Aorta (tissue), 5 donors: ENCODE measurements around the gene TMEM245. TPM values are rescaled to one million over a fixed set of nuclear protein-coding genes. Genes with fewer than 3 reads are reported as not detected.

Source experiments
- ATAC-seq: fragments of 200-7000 bp; cut with Tn5 transposase; one replicate; pipeline ENCODE4 v1.9.1; 2022; ENCODE audit warnings: moderate library complexity; ENCODE audit not compliant: low FRiP score
- DNase-seq, 2 donors: peaks; one replicate each; pipeline ENCODE4 v3.0.0-alpha.2; 2020
- H3K27ac ChIP-seq, 2 donors: one replicate each; pipeline ENCODE4 v1.5.1; 2013; ENCODE audit warnings: low read length in 2 of 2, mild to moderate bottlenecking in 2 of 2, moderate library complexity in 2 of 2, control low read depth in 1 of 2, inconsistent platforms in 1 of 2, low read depth in 1 of 2
- H3K27me3 ChIP-seq, 2 donors: one replicate each; pipeline ENCODE4 v1.6.1; 2013; ENCODE audit warnings: control low read depth in 1 of 2, low read length in 1 of 2, mild to moderate bottlenecking in 1 of 2, moderate library complexity in 1 of 2; ENCODE audit not compliant: insufficient read depth in 2 of 2, control insufficient read depth in 1 of 2
- H3K36me3 ChIP-seq, 2 donors: one replicate each; pipeline ENCODE4 v1.6.1; 2013; ENCODE audit warnings: control low read depth in 1 of 2, low read length in 1 of 2, mild to moderate bottlenecking in 1 of 2; ENCODE audit not compliant: insufficient read depth in 2 of 2, control insufficient read depth in 1 of 2
- H3K4me1 ChIP-seq, 2 donors: one replicate each; pipeline ENCODE4 v1.6.1; 2013; ENCODE audit warnings: low read length in 2 of 2, control low read depth in 1 of 2, mild to moderate bottlenecking in 1 of 2, moderate library complexity in 1 of 2; ENCODE audit not compliant: insufficient read depth in 2 of 2, control insufficient read depth in 1 of 2
- H3K4me3 ChIP-seq, 2 donors: one replicate each; pipeline ENCODE4 v1.5.1; 2013; ENCODE audit warnings: low read length in 2 of 2, control low read depth in 1 of 2, mild to moderate bottlenecking in 1 of 2
- H3K9me3 ChIP-seq: one replicate; pipeline ENCODE4 v1.6.1; 2013; ENCODE audit warnings: mild to moderate bottlenecking, low read length; ENCODE audit not compliant: control insufficient read depth
- WGBS, 2 donors: extraction: QIAGEN DNeasy Blood & Tissue Kit; methylation state at CpG; one replicate each; pipeline ENCODE4 v1.1.7; 2013; 5-methylcytosine and 5-hydroxymethylcytosine counted together
- intact Hi-C, 2 donors: fragments of 100-400 bp; cut with DNase I; formaldehyde crosslinking; loops; one replicate each; pipeline versions ENCODE4 v1.14.2 to v1.15.0; 2022
- polyA plus RNA-seq, 2 donors: library from polyadenylated mRNA; stranded (reverse); fragments of 200-250 nt; gene quantifications; one replicate each; pipeline ENCODE4 v1.2.3, GENCODE V29; 2013
- total RNA-seq, 2 donors: library from RNA; stranded (reverse); fragmentation: NEBNext Ultra II Directional; extraction: Animal tissue kit (Norgen Biotek cat#: 25700); gene quantifications; one replicate each; pipeline ENCODE4 v1.2.1, GENCODE V29; 2021
- donor health status: healthy with polysubstance abuse.
- donor health status: Bipolar disorder and iron deficiency.
- donor health status: DM: no; HTN: no; CAD: no.
- donor health status: DM: no; HTN: no; CAD: no.
- donor health status: DM: yes; HTN: yes; CAD: no.

Gene TMEM245
- total and polyA plus RNA-seq, 4 donors = 10.1 to 60.1 (median 36.4) TPM

DNA sequence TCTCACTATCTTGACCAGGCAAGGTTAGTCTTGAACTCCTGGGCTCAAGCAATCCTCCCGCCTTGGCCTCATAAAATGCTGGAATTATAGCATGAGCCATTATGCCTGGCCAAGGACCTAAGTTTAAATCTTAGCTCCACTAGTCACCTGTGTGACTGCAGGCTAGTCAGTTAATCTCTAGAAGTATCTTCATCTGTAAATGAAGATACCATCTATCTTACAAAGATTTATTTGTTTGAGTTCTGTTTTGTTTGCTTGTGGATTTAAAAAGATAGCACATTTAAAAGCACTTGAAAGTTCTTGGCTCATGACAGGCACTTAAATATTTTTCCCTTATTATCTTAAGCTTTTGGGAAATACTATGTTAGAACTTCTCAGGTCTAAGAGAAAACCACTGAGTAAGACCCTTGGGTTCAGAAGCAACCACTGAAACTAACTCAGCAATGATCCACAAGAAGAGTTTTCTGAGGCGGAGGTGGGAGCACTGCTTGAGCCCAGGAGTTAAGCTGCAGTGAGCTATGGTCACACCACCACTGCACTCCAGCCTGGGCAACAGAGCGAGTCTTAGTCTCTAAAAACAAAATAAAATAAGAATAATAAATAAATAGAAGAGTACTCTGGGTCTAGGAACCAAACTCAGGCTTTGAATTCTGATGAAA lies 19.1 kb downstream of the TMEM245 start:
- H3K36me3 ChIP-seq = no peaks in the 10 kb centered on the region
- no peak for ATAC-seq
- no peaks in the 10 kb centered on the region for H3K9me3 ChIP-seq
- no peaks in the 10 kb centered on the region for H3K27me3 ChIP-seq
- WGBS, 2 donors = 59 to 61% methylated on average over 3 of the region's 3 CpGs
- no peak overlapping the region for H3K4me3 ChIP-seq
- H3K27ac ChIP-seq = no peak overlapping the region
- intact Hi-C loops = no loop called here
- DNase-seq = no peak
- peaks cover 5 to 8% of the 10 kb centered on the region in 2 donors for H3K4me1 ChIP-seq

DNA sequence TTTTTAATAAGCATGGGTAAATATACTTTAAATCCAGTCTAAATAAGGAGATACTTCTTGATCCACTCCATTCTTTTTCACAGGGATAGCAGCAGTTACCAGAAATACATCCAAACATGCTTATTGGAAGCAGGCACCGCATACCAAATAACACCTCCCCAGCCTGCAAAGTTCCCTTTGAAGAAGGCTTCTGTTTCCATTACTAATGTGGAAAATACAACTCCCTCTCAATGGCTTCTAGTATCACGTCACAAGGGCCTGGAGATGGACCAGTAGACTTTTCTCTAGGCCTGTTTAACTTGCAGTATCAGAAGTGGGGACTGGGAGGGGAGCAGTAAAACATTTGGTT lies 20.8 kb downstream of the TMEM245 start:
- Histone ChIP-seq H3K4me1 (peaks cover 7 to 8% of the 10 kb centered on the region in 2 donors), H3K36me3 (no peaks in the 10 kb centered on the region), H3K9me3 (no peaks in the 10 kb centered on the region), H3K27me3 (no peaks in the 10 kb centered on the region), H3K27ac (peak overlapping the region in 1 of 2 donors; percentile 89), H3K4me3 (no peak overlapping the region)
- intact Hi-C loops = no loop called here
- DNase-seq (no peak), ATAC-seq (peak; percentile 47)
- 14 to 18% methylated on average over 2 of the region's 2 CpGs for WGBS, 2 donors

DNA sequence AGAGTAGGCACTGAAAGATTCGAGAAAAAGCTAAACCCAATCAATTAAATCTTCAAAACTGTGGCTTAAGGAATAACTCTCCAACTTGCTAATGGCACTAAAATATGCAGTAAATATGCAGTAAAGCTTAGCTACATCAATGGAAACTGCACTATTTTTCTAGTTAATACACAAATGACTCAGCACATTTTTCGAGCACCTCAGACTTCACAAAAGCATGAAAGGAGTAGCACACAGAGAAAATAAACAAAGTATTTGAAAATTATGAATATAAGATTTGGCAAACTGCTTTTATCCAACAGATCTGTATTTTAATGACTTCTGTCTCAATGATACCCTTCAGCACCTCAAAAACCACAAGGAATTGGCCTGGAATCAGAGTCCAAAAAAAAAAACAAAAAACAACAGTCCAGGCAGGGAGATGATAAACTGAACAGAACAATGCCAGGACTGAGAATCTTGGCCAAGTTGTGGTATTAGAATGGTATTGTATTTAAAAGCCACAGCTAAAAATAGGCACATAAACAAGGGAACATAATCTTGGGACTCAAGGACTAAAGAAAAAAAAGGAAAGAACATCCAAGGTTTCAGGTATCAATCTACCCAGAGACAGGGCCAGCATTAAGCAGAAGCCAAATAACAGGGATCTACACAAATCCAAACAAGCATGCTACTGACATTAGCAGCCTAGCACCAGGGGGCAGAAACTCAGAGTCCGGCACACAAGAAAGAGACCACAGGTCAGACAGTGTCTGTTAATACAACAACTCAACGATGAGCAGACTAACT lies 21.4 kb downstream of the TMEM245 start:
- peak; percentile 20 for ATAC-seq
- H3K4me1 ChIP-seq = peaks cover 7 to 10% of the 10 kb centered on the region in 2 donors
- H3K27ac ChIP-seq = peak overlapping the region; percentile 28 to 89
- WGBS, 2 donors = 13 to 14% methylated on average over 4 of the region's 4 CpGs
- intact Hi-C loops = no loop called here
- no peaks in the 10 kb centered on the region for H3K9me3 ChIP-seq
- H3K4me3 ChIP-seq = no peak overlapping the region
- H3K27me3 ChIP-seq = no peaks in the 10 kb centered on the region
- no peak for DNase-seq
- peaks cover 0 to under 1% of the 10 kb centered on the region in 2 donors for H3K36me3 ChIP-seq

GRCh38 chr9:109097146-109097545 lies 22.6 kb downstream of the TMEM245 start:
- no peaks in the 10 kb centered on the region for H3K9me3 ChIP-seq
- ATAC-seq (no peak), DNase-seq (no peak)
- H3K27ac ChIP-seq = no peak overlapping the region
- 95 to 98% methylated on average over 4 of the region's 4 CpGs for WGBS, 2 donors
- no peak overlapping the region for H3K4me3 ChIP-seq
- H3K4me1 ChIP-seq = peaks cover 10% of the 10 kb centered on the region in 2 donors
- intact Hi-C loops = no loop called here
- H3K27me3 ChIP-seq = no peaks in the 10 kb centered on the region
- H3K36me3 ChIP-seq = peaks cover 0 to 2% of the 10 kb centered on the region in 2 donors

DNA sequence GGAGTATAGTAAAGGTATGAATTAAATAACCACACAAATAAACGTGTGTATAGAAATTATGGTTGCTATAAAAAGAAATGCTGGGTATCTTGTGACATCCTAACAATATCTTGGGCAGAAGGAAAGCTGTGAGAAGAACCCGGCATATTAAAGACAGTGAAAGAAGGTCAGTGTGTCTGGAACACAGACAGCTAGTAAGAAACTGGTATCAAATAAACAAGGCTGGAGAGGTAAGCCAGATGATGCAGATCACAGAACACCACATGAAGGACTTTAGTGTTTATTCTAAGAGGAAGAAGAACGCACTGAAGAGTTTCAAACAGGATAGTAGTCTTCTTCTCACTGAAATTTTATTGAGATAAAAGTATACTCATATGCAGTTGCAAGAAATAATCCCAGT lies 24.4 kb downstream of the TMEM245 start:
- Histone ChIP-seq H3K36me3 (peaks cover 0 to 2% of the 10 kb centered on the region in 2 donors), H3K27ac (no peak overlapping the region), H3K4me1 (peaks cover 5 to 10% of the 10 kb centered on the region in 2 donors), H3K9me3 (no peaks in the 10 kb centered on the region), H3K27me3 (no peaks in the 10 kb centered on the region), H3K4me3 (no peak overlapping the region)
- 84% methylated on average over 3 of the region's 3 CpGs for WGBS, 2 donors
- ATAC-seq = no peak
- DNase-seq = no peak
- intact Hi-C loops = no loop called here

GRCh38 chr9:109094268-109094667 lies 25.5 kb downstream of the TMEM245 start:
- H3K4me3 ChIP-seq = no peak overlapping the region
- H3K9me3 ChIP-seq = no peaks in the 10 kb centered on the region
- intact Hi-C loops = no loop called here
- DNase-seq (no peak), ATAC-seq (no peak)
- peaks cover 5 to 10% of the 10 kb centered on the region in 2 donors for H3K4me1 ChIP-seq
- no peak overlapping the region for H3K27ac ChIP-seq
- no peaks in the 10 kb centered on the region for H3K27me3 ChIP-seq
- H3K36me3 ChIP-seq = peaks cover 0 to 2% of the 10 kb centered on the region in 2 donors
- 77 to 83% methylated on average over 6 of the region's 6 CpGs for WGBS, 2 donors

DNA sequence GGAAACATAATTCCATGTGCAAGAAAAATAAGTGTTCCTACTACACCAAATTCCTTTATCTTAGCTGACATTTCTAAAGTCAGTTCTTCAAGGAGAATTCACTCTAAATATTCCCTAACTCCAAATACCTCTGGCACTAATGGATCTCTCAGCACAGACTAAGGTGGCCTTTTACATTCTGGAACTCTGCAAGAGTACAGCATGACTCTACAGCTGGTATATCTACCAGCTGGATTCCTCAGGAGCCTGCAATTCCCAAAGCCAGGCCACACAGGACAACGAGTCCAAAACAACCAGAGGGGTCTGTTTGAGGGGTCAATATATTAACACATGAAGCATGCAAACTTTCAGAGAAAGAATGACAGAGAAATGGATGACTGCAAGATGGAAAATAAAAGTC lies 27.2 kb downstream of the TMEM245 start:
- DNase-seq (no peak), ATAC-seq (no peak)
- intact Hi-C loops = no loop called here
- H3K9me3 ChIP-seq = no peaks in the 10 kb centered on the region
- H3K4me1 ChIP-seq = peaks cover 2 to 5% of the 10 kb centered on the region in 2 donors
- no peak overlapping the region for H3K4me3 ChIP-seq
- 15 to 27% methylated on average over 1 of the region's 1 CpG for WGBS, 2 donors
- H3K27me3 ChIP-seq = no peaks in the 10 kb centered on the region
- peaks cover 0 to 2% of the 10 kb centered on the region in 2 donors for H3K36me3 ChIP-seq
- H3K27ac ChIP-seq = no peak overlapping the region

- ATAC-seq = no peak
- peaks cover 0 to 2% of the 10 kb centered on the region in 2 donors for H3K36me3 ChIP-seq
- intact Hi-C loops = no loop called here
Measured at GRCh38 chr9:109092051-109092580, 27.6 kb downstream of the TMEM245 start.

More at GRCh38 chr9:109092051-109092580, 27.6 kb downstream of the TMEM245 start:
- Histone ChIP-seq H3K9me3 (no peaks in the 10 kb centered on the region), H3K4me3 (no peak overlapping the region), H3K4me1 (peaks cover 2 to 5% of the 10 kb centered on the region in 2 donors), H3K27ac (no peak overlapping the region), H3K27me3 (no peaks in the 10 kb centered on the region)
- DNase-seq = no peak
